Fibroblast of lung (primary cell): ENCODE results near the gene MSMO1. TPM values are rescaled to one million over a fixed set of nuclear protein-coding genes. Genes with fewer than 3 reads are reported as not detected.

Experiments used
- DNase-seq, 2 donors: peaks; one replicate each; pipeline versions ENCODE4 v3.0.0 to v3.0.0-alpha.2; 2010; ENCODE audit warnings: low read depth in 2 of 2
- H2AFZ ChIP-seq: 2 replicates; pipeline ENCODE4 v1.5.1; 2012; ENCODE audit warnings: low read length, control low read depth, inconsistent platforms
- H3K27ac ChIP-seq: 2 replicates; pipeline ENCODE4 v1.5.1; 2011; ENCODE audit warnings: low read length, control low read depth; ENCODE audit not compliant: insufficient read depth
- H3K27me3 ChIP-seq: 2 replicates; pipeline ENCODE4 v1.5.1; 2011; ENCODE audit warnings: mild to moderate bottlenecking, low read length; ENCODE audit not compliant: control insufficient read depth, insufficient read depth
- H3K36me3 ChIP-seq: 2 replicates; pipeline ENCODE4 v1.5.1; 2011; ENCODE audit warnings: low read length; ENCODE audit not compliant: control insufficient read depth, insufficient read depth
- H3K4me1 ChIP-seq: 2 replicates; pipeline ENCODE4 v1.5.1; 2011; ENCODE audit warnings: low read length; ENCODE audit not compliant: control insufficient read depth, insufficient read depth; ENCODE audit errors: extremely low read depth
- H3K4me2 ChIP-seq: 2 replicates; pipeline ENCODE4 v1.5.1; 2011; ENCODE audit warnings: low read length, control low read depth; ENCODE audit not compliant: insufficient read depth; ENCODE audit errors: extremely low read depth
- H3K4me3 ChIP-seq, 4 experiments: fragments of 200-600 bp in 1 of 4; sonication (generic) in 1 of 4; replicated peaks in 1 of 4; 2 replicates each; pipeline ENCODE4 v1.5.1; 2011 to 2016; ENCODE audit warnings: low read length in 4 of 4, low read depth in 3 of 4, mild to moderate bottlenecking in 3 of 4, control low read depth in 2 of 4, inconsistent platforms in 1 of 4, mixed read lengths in 1 of 4; ENCODE audit not compliant: insufficient read depth in 1 of 4; ENCODE audit errors: control extremely low read depth in 1 of 4
- H3K79me2 ChIP-seq: 2 replicates; pipeline ENCODE4 v1.5.1; 2012; ENCODE audit warnings: mild to moderate bottlenecking, low read length, inconsistent platforms; ENCODE audit not compliant: control insufficient read depth, insufficient read depth
- H3K9ac ChIP-seq: 2 replicates; pipeline ENCODE4 v1.5.1; 2011; ENCODE audit warnings: mild to moderate bottlenecking, low read length, control low read depth; ENCODE audit not compliant: insufficient read depth
- H3K9me3 ChIP-seq: 2 replicates; pipeline ENCODE4 v1.5.1; 2012; ENCODE audit warnings: low read depth, low read length; ENCODE audit not compliant: control insufficient read depth, insufficient read depth
- H4K20me1 ChIP-seq: 2 replicates; pipeline ENCODE4 v1.5.1; 2011; ENCODE audit warnings: low read length; ENCODE audit not compliant: control insufficient read depth, insufficient read depth; ENCODE audit errors: extremely low read depth
- EZH2 ChIP-seq: IDR thresholded peaks from 2 replicates; pipeline ENCODE4 v1.5.1; 2012; ENCODE audit warnings: low read length, control low read depth, mild to moderate bottlenecking; ENCODE audit errors: missing control alignments
- polyA plus RNA-seq, 2 donors: library from polyadenylated mRNA; depleted of rRNA in 1 of 2; stranded (reverse) in 1 of 2; unstranded in 1 of 2; fragments of >200 nt; gene quantifications; 2 replicates each; pipeline ENCODE4 v1.2.1, GENCODE V29; 2011 to 2012; ENCODE audit warnings: missing spikeins in 1 of 2
- total RNA-seq: library from RNA; depleted of rRNA; stranded (reverse); fragments of >200 nt; gene quantifications from 2 replicates; pipeline ENCODE4 v1.2.1, GENCODE V29; 2014
- TF ChIP-seq, protein P1 (sequence below), 2 donors: IDR thresholded peaks in 1 of 2; conservative IDR thresholded peaks in 1 of 2; 1 replicate in 1 of 2; 2 replicates in 1 of 2; pipeline ENCODE4 v1.5.1; 2011 to 2012; ENCODE audit warnings: low read length in 2 of 2, control low read depth in 1 of 2, inconsistent platforms in 1 of 2, low read depth in 1 of 2, mild to moderate bottlenecking in 1 of 2

MSMO1 gene
- total and polyA plus RNA-seq, 2 donors (not counting 1 experiment from before 2014, with no cell fraction given) = 328 to 743 TPM

DNA sequence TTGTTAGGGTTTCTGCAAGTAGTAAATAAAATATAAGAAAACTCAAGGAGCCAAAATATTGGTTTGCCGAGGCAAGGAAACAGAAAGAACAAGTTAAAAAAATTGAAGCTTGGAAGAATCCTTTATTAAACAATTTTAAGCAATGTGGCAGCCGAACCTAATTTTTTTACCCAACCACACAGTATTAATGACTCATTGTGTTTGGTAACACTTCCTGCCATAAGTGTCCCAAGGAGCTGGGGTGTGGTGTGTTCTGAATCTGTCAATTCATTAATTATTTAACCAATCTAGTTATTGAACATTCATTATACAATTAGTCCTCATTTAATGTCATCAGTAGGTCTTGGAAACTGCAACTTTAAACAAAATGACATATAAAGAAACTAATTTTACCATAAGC is 32.0 kb downstream of the MSMO1 start:
- TF ChIP-seq, protein P1, sequence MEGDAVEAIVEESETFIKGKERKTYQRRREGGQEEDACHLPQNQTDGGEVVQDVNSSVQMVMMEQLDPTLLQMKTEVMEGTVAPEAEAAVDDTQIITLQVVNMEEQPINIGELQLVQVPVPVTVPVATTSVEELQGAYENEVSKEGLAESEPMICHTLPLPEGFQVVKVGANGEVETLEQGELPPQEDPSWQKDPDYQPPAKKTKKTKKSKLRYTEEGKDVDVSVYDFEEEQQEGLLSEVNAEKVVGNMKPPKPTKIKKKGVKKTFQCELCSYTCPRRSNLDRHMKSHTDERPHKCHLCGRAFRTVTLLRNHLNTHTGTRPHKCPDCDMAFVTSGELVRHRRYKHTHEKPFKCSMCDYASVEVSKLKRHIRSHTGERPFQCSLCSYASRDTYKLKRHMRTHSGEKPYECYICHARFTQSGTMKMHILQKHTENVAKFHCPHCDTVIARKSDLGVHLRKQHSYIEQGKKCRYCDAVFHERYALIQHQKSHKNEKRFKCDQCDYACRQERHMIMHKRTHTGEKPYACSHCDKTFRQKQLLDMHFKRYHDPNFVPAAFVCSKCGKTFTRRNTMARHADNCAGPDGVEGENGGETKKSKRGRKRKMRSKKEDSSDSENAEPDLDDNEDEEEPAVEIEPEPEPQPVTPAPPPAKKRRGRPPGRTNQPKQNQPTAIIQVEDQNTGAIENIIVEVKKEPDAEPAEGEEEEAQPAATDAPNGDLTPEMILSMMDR (conservative IDR thresholded peaks at IDR 0.05 in 1 of 2, IDR thresholded peaks at IDR 0.05 in 1 of 2; ENCODE audit: low read depth in 1 of 2, low read length in 2 of 2) = no peak
- TF ChIP-seq EZH2 = no peak
- Histone ChIP-seq H3K9me3 (no peaks in the 10 kb centered on the region), H3K4me1 (peaks cover 2% of the 10 kb centered on the region), H4K20me1 (no peaks in the 10 kb centered on the region), H3K27ac (no peak overlapping the region), H3K79me2 (no peaks in the 10 kb centered on the region), H3K27me3 (no peaks in the 10 kb centered on the region), H3K4me2 (no peak overlapping the region), H3K4me3 (no peak overlapping the region), H2AFZ (no peak overlapping the region), H3K36me3 (no peaks in the 10 kb centered on the region), H3K9ac (no peak overlapping the region)
- peak; percentile 47 to 48 for DNase-seq

DNA sequence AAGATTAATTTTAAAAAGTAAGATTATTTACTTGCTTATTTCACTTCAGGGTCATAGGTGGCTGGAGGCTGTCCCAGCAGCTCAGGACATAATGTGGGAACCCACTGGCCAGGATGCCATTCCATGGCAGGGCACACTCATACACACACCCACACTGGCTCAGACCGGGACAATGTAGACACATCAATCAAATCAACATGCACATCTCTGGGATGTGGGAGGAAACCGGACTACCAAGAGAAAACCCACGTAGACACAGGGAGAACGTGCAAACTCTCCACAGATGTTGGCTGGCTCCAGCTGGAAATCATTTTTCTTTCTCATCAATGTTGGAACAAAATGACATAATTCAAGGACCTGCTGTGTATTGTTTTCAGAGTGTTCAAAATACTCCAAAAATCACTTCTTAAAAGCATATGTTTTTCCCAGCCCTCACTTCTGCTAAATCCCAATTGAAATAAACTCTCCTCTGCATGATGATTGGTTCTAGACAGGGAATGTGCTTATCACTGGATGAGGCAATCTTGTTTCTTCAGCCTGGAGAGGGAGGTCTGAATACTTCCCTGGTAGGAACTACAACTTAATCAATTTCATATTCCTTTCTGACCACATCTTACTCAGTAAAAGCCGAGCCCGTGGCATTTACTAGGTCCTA is 32.7 kb downstream of the MSMO1 start:
- peak; percentile 36 to 70 for DNase-seq
- no peak overlapping the region for H3K9ac ChIP-seq
- H3K27me3 ChIP-seq = no peaks in the 10 kb centered on the region
- no peaks in the 10 kb centered on the region for H3K9me3 ChIP-seq
- no peaks in the 10 kb centered on the region for H3K36me3 ChIP-seq
- no peaks in the 10 kb centered on the region for H3K79me2 ChIP-seq
- H3K4me3 ChIP-seq = no peak overlapping the region
- H2AFZ ChIP-seq = no peak overlapping the region
- H3K4me1 ChIP-seq = peaks cover 2% of the 10 kb centered on the region
- H3K27ac ChIP-seq = no peak overlapping the region
- H4K20me1 ChIP-seq = no peaks in the 10 kb centered on the region
- no peak overlapping the region for H3K4me2 ChIP-seq
- TF ChIP-seq, protein P1 (conservative IDR thresholded peaks at IDR 0.05 in 1 of 2, IDR thresholded peaks at IDR 0.05 in 1 of 2; ENCODE audit: low read depth in 1 of 2, low read length in 2 of 2) = no peak
- TF ChIP-seq EZH2 = no peak

DNA sequence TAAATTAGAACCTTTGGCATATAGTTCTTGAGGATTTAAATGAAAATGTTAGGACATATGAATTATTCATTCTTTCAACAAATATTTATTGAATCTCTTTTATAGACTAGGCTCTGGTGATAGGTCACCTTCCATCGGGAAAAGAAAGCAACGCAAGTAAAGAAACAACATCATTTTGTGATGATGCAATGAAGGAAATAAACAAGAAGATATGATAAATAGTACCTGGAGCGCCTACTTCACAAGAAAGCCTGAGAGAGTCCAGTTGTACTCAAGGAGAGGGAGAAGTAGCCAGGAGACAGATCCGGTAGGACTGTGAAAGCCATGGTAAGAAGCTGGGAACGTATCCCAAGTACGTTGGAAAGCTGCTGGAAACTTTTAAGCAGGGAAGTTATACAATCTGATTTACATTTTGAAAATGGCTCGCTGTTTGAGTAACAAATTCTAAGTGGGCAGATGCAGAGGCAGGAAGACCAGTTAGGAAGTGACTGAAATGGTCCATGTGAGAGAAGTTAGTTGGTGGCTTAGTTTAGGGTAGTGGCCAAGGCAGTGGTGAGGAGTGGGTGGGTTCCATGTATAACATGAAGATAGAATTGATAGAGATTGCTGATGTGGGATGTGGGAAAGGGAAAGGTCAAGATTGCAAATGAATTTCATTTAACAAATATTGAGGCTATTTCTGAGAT is 33.7 kb downstream of the MSMO1 start:
- H3K4me3 ChIP-seq = no peak overlapping the region
- H3K79me2 ChIP-seq = no peaks in the 10 kb centered on the region
- H3K4me1 ChIP-seq = peaks cover 2% of the 10 kb centered on the region
- no peaks in the 10 kb centered on the region for H4K20me1 ChIP-seq
- no peak overlapping the region for H2AFZ ChIP-seq
- DNase-seq = no peak
- no peaks in the 10 kb centered on the region for H3K36me3 ChIP-seq
- no peaks in the 10 kb centered on the region for H3K9me3 ChIP-seq
- H3K9ac ChIP-seq = no peak overlapping the region
- no peak for TF ChIP-seq EZH2
- TF ChIP-seq, protein P1 (conservative IDR thresholded peaks at IDR 0.05 in 1 of 2, IDR thresholded peaks at IDR 0.05 in 1 of 2; ENCODE audit: low read depth in 1 of 2, low read length in 2 of 2) = no peak
- no peak overlapping the region for H3K27ac ChIP-seq
- no peaks in the 10 kb centered on the region for H3K27me3 ChIP-seq
- no peak overlapping the region for H3K4me2 ChIP-seq
